HEK293 (cell line): ENCODE results near the gene TEDC2.
A peak's percentile ranks its signal among the peaks of the same experiment; 100 is the strongest.

Experiments
- KLF1 ChIP-seq: fragments of 450-650 bp; formaldehyde crosslinking; IDR thresholded peaks from 2 replicates; pipeline ENCODE4 v1.5.1; 2016; ENCODE audit warnings: missing biosample characterization, missing genetic modification characterization
- KLF10 ChIP-seq: fragments of 450-650 bp; IDR thresholded peaks from 2 replicates; pipeline ENCODE4 v1.5.1; 2018; ENCODE audit warnings: missing biosample characterization, mild to moderate bottlenecking, missing genetic modification characterization
- KLF16 ChIP-seq: fragments of 450-650 bp; formaldehyde crosslinking; IDR thresholded peaks from 2 replicates; pipeline ENCODE4 v1.5.1; 2017; ENCODE audit warnings: missing biosample characterization, missing genetic modification characterization
- MYNN ChIP-seq: fragments of 450-650 bp; formaldehyde crosslinking; IDR thresholded peaks from 2 replicates; pipeline ENCODE4 v1.5.1; 2016; ENCODE audit warnings: missing biosample characterization, missing genetic modification characterization, borderline replicate concordance
- RBAK ChIP-seq: fragments of 450-650 bp; formaldehyde crosslinking; IDR thresholded peaks from 2 replicates; pipeline ENCODE4 v1.5.1; 2016; ENCODE audit warnings: missing biosample characterization, missing genetic modification characterization
- YY2 ChIP-seq: fragments of 450-650 bp; formaldehyde crosslinking; IDR thresholded peaks from 2 replicates; pipeline ENCODE4 v1.5.1; 2016; ENCODE audit warnings: missing biosample characterization, missing genetic modification characterization
- ZBTB21 ChIP-seq: fragments of 450-650 bp; formaldehyde crosslinking; IDR thresholded peaks from 2 replicates; pipeline ENCODE4 v1.5.1; 2017; ENCODE audit warnings: missing biosample characterization, missing genetic modification characterization
- ZBTB26 ChIP-seq: fragments of 450-650 bp; formaldehyde crosslinking; optimal IDR thresholded peaks from 2 replicates; pipeline ENCODE3; 2016; ENCODE audit warnings: missing biosample characterization, mild to moderate bottlenecking, missing genetic modification characterization
- ZBTB6 ChIP-seq: fragments of 450-650 bp; formaldehyde crosslinking; IDR thresholded peaks from 2 replicates; pipeline ENCODE4 v1.5.1; 2017; ENCODE audit warnings: missing biosample characterization, missing genetic modification characterization
- ZFP41 ChIP-seq: fragments of 450-650 bp; formaldehyde crosslinking; IDR thresholded peaks from 2 replicates; pipeline ENCODE4 v1.5.1; 2016; ENCODE audit warnings: missing biosample characterization, missing genetic modification characterization, borderline replicate concordance
- ZNF138 ChIP-seq: fragments of 450-650 bp; formaldehyde crosslinking; IDR thresholded peaks from 2 replicates; pipeline ENCODE4 v1.5.1; 2016; ENCODE audit warnings: missing biosample characterization, missing genetic modification characterization, borderline replicate concordance
- ZNF140 ChIP-seq: fragments of 450-650 bp; formaldehyde crosslinking; IDR thresholded peaks from 2 replicates; pipeline ENCODE4 v1.5.1; 2016; ENCODE audit warnings: missing biosample characterization, missing genetic modification characterization
- ZNF155 ChIP-seq: fragments of 450-650 bp; formaldehyde crosslinking; IDR thresholded peaks from 2 replicates; pipeline ENCODE4 v1.5.1; 2016; ENCODE audit warnings: missing biosample characterization, missing genetic modification characterization
- ZNF16 ChIP-seq: fragments of 450-650 bp; formaldehyde crosslinking; IDR thresholded peaks from 2 replicates; pipeline ENCODE4 v1.5.1; 2016; ENCODE audit warnings: low read depth, missing biosample characterization, missing genetic modification characterization
- ZNF184 ChIP-seq: fragments of 450-650 bp; IDR thresholded peaks from 2 replicates; pipeline ENCODE4 v1.5.1; 2018; ENCODE audit warnings: missing biosample characterization, mild to moderate bottlenecking, missing genetic modification characterization
- ZNF2 ChIP-seq: fragments of 450-650 bp; formaldehyde crosslinking; IDR thresholded peaks from 2 replicates; pipeline ENCODE4 v1.5.1; 2016; ENCODE audit warnings: missing biosample characterization, missing genetic modification characterization
- ZNF24 ChIP-seq: fragments of 450-650 bp; formaldehyde crosslinking; IDR thresholded peaks from 2 replicates; pipeline ENCODE4 v1.5.1; 2016; ENCODE audit warnings: missing biosample characterization, missing genetic modification characterization
- ZNF274 ChIP-seq, 2 experiments: fragments of 200-500 bp in 1 of 2; fragments of 450-650 bp in 1 of 2; sonication (Bioruptor generic) in 1 of 2; formaldehyde crosslinking in 1 of 2; IDR thresholded peaks; 2 replicates each; pipeline versions ENCODE4 v1.5.1 to v1.6.1; 2014 to 2016; ENCODE audit warnings: borderline replicate concordance in 1 of 2, inconsistent platforms in 1 of 2, low read length in 1 of 2, missing biosample characterization in 1 of 2, missing genetic modification characterization in 1 of 2
- ZNF473 ChIP-seq: fragments of 450-650 bp; formaldehyde crosslinking; IDR thresholded peaks from 2 replicates; pipeline ENCODE4 v1.5.1; 2017; ENCODE audit warnings: missing biosample characterization, missing genetic modification characterization
- ZNF529 ChIP-seq: fragments of 450-650 bp; formaldehyde crosslinking; IDR thresholded peaks from 2 replicates; pipeline ENCODE4 v1.5.1; 2017; ENCODE audit warnings: missing genetic modification characterization, missing biosample characterization; ENCODE audit not compliant: insufficient replicate concordance
- ZNF571 ChIP-seq: fragments of 450-650 bp; formaldehyde crosslinking; IDR thresholded peaks from 2 replicates; pipeline ENCODE4 v1.5.0; 2017; ENCODE audit warnings: missing biosample characterization, missing genetic modification characterization
- ZNF600 ChIP-seq: fragments of 450-650 bp; formaldehyde crosslinking; IDR thresholded peaks from 2 replicates; pipeline ENCODE4 v1.5.1; 2016; ENCODE audit warnings: missing biosample characterization, missing genetic modification characterization
- ZNF654 ChIP-seq: fragments of 450-650 bp; formaldehyde crosslinking; IDR thresholded peaks from 2 replicates; pipeline ENCODE4 v1.5.1; 2016; ENCODE audit warnings: low read depth, missing biosample characterization, missing genetic modification characterization
- ZNF692 ChIP-seq: fragments of 450-650 bp; formaldehyde crosslinking; IDR thresholded peaks from 2 replicates; pipeline ENCODE4 v1.5.1; 2016; ENCODE audit warnings: missing biosample characterization, missing genetic modification characterization
- ZNF791 ChIP-seq: fragments of 450-650 bp; formaldehyde crosslinking; IDR thresholded peaks from 2 replicates; pipeline ENCODE4 v1.5.1; 2016; ENCODE audit warnings: missing biosample characterization, missing genetic modification characterization
- TF ChIP-seq, protein P1 (sequence below): fragments of 450-650 bp; formaldehyde crosslinking; IDR thresholded peaks from 2 replicates; pipeline ENCODE4 v1.5.1; 2016; ENCODE audit warnings: missing biosample characterization, missing genetic modification characterization
- TF ChIP-seq, protein P2 (sequence below): fragments of 450-650 bp; formaldehyde crosslinking; IDR thresholded peaks from 2 replicates; pipeline ENCODE4 v1.5.1; 2016; ENCODE audit warnings: missing biosample characterization, missing genetic modification characterization
- TF ChIP-seq, protein P3 (sequence below): fragments of 450-650 bp; formaldehyde crosslinking; IDR thresholded peaks from 2 replicates; pipeline ENCODE4 v1.5.1; 2016; ENCODE audit warnings: missing biosample characterization, missing genetic modification characterization

The TEDC2 gene

GRCh38 chr16:2468725-2469398 is 9.0 kb downstream of the TEDC2 start (continued):
- TF ChIP-seq, protein P1, sequence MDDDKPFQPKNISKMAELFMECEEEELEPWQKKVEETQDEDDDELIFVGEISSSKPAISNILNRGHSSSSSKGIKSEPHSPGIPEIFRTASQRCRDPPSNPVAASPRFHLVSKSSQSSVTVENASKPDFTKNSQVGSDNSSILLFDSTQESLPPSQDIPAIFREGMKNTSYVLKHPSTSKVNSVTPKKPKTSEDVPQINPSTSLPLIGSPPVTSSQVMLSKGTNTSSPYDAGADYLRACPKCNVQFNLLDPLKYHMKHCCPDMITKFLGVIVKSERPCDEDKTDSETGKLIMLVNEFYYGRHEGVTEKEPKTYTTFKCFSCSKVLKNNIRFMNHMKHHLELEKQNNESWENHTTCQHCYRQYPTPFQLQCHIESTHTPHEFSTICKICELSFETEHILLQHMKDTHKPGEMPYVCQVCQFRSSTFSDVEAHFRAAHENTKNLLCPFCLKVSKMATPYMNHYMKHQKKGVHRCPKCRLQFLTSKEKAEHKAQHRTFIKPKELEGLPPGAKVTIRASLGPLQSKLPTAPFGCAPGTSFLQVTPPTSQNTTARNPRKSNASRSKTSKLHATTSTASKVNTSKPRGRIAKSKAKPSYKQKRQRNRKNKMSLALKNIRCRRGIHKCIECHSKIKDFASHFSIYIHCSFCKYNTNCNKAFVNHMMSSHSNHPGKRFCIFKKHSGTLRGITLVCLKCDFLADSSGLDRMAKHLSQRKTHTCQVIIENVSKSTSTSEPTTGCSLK (tag by site-specific recombination), result no peak
- TF ChIP-seq ZNF274 (IDR thresholded peaks at IDR 0.05; ENCODE audit: low read length) (no peak), ZNF274 (tag by site-specific recombination; IDR thresholded peaks at IDR 0.05; ENCODE audit: borderline replicate concordance) (no peak), ZNF184 (no peak), ZNF692 (tag by site-specific recombination) (peak; percentile 82; the same call in 1 of the 2 replicates), ZNF654 (tag by site-specific recombination) (no peak), ZNF791 (tag by site-specific recombination) (no peak), ZBTB6 (tag by site-specific recombination) (no peak), ZNF571 (tag by site-specific recombination) (no peak), ZNF473 (tag by site-specific recombination) (no peak), MYNN (no peak), ZNF155 (tag by site-specific recombination) (no peak), YY2 (tag by site-specific recombination) (no peak), ZBTB26 (tag by site-specific recombination) (no peak), ZNF2 (tag by site-specific recombination) (no peak), KLF16 (tag by site-specific recombination) (0 out of 2 replicates have a peak, but pooled peaks have one; percentile 24), ZNF600 (tag by site-specific recombination) (peak; percentile 49; the same call in 1 of the 2 replicates), KLF1 (peak; percentile 93), KLF10 (tag by site-specific recombination) (peak; percentile 81), ZNF16 (no peak), ZFP41 (tag by site-specific recombination) (no peak), ZBTB21 (tag by site-specific recombination) (0 out of 2 replicates have a peak, but pooled peaks have one; percentile 23), ZNF24 (tag by site-specific recombination) (no peak), ZNF138 (tag by site-specific recombination) (no peak), ZNF529 (tag by site-specific recombination) (no peak), RBAK (no peak), ZNF140 (tag by site-specific recombination) (no peak)
- TF ChIP-seq, protein P2, sequence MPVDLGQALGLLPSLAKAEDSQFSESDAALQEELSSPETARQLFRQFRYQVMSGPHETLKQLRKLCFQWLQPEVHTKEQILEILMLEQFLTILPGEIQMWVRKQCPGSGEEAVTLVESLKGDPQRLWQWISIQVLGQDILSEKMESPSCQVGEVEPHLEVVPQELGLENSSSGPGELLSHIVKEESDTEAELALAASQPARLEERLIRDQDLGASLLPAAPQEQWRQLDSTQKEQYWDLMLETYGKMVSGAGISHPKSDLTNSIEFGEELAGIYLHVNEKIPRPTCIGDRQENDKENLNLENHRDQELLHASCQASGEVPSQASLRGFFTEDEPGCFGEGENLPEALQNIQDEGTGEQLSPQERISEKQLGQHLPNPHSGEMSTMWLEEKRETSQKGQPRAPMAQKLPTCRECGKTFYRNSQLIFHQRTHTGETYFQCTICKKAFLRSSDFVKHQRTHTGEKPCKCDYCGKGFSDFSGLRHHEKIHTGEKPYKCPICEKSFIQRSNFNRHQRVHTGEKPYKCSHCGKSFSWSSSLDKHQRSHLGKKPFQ (tag by site-specific recombination), result 0 out of 2 replicates have a peak, but pooled peaks have one; percentile 14
- TF ChIP-seq, protein P3, sequence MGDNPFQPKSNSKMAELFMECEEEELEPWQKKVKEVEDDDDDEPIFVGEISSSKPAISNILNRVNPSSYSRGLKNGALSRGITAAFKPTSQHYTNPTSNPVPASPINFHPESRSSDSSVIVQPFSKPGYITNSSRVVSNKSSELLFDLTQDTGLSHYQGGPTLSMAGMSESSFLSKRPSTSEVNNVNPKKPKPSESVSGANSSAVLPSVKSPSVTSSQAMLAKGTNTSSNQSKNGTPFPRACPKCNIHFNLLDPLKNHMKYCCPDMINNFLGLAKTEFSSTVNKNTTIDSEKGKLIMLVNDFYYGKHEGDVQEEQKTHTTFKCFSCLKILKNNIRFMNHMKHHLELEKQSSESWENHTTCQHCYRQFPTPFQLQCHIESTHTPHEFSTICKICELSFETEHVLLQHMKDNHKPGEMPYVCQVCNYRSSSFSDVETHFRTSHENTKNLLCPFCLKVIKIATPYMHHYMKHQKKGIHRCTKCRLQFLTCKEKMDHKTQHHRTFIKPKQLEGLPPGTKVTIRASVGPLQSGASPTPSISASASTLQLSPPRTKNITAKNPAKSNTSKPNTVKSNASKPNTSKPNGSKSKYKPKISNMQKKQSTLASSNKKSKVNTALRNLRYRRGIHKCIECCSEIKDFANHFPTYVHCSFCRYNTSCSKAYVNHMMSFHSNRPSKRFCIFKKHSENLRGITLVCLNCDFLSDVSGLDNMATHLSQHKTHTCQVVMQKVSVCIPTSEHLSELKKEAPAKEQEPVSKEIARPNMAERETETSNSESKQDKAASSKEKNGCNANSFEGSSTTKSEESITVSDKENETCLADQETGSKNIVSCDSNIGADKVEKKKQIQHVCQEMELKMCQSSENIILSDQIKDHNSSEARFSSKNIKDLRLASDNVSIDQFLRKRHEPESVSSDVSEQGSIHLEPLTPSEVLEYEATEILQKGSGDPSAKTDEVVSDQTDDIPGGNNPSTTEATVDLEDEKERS (tag by site-specific recombination), result no peak
